GM12891 (cell line): ENCODE data around the gene PTPRG.

Experiments
- DNase-seq: peaks from one replicate; pipeline ENCODE4 v3.0.0; 2011; ENCODE audit warnings: low spot score; ENCODE audit not compliant: insufficient read length
- FAIRE-seq: peaks from 2 replicates; lab custom pipeline; 2011; peaks lifted over from hg19 to GRCh38; lab: Jason Lieb, UNC
- PAX5 ChIP-seq: IDR thresholded peaks from 2 replicates; pipeline ENCODE4 v1.6.1; 2011; ENCODE audit warnings: low read length, moderate library complexity, mild to moderate bottlenecking; ENCODE audit not compliant: insufficient read depth, severe bottlenecking
- POLR2A ChIP-seq: IDR thresholded peaks from 2 replicates; pipeline ENCODE4 v1.6.1; 2011; ENCODE audit warnings: low read depth, low read length, control low read depth
- POLR2AphosphoS5 ChIP-seq: IDR thresholded peaks from 2 replicates; pipeline ENCODE4 v1.6.1; 2011; ENCODE audit warnings: low read depth, low read length, control low read depth
- POU2F2 ChIP-seq: IDR thresholded peaks from 2 replicates; pipeline ENCODE4 v1.6.1; 2011; ENCODE audit warnings: low read depth, mild to moderate bottlenecking, control low read depth, low read length, moderate library complexity
- SPI1 ChIP-seq: IDR thresholded peaks from 2 replicates; pipeline ENCODE4 v1.6.1; 2011; ENCODE audit warnings: low read depth, low read length, control low read depth
- TAF1 ChIP-seq: IDR thresholded peaks from 2 replicates; pipeline ENCODE4 v1.6.1; 2011; ENCODE audit warnings: low read depth, low read length, control low read depth

Gene PTPRG

DNA sequence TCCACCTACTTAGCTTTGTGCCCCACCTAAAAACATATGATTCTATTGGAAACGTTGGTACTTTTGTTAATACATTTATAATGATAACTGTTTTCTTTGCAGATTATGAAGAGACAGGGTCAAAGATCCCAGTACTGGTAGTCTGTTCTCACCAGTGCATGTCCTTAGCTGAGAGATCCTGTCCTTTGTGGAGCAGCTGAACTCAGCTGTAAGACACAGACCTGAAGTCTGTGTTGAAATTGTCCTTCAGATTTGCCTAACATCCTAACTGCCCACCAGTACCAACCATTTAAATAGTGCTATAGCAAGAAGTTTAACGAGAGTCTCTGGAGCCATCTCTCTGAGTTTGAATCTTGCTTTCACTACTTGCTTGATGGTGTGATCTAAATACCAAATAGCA lies 413.3 kb downstream of the PTPRG start:
- DNase-seq (no peak), FAIRE-seq (no peak)
- TF ChIP-seq POU2F2 (no peak), TAF1 (no peak), PAX5 (no peak), SPI1 (no peak), POLR2A (no peak), POLR2AphosphoS5 (no peak)

- no peak for TF ChIP-seq POU2F2
- no peak for TF ChIP-seq POLR2AphosphoS5
- no peak for TF ChIP-seq TAF1
- no peak for TF ChIP-seq POLR2A
- no peak for TF ChIP-seq PAX5
- no peak for TF ChIP-seq SPI1
- no peak for FAIRE-seq
- no peak for DNase-seq
Measured at GRCh38 chr3:61975199-61975598, 413.8 kb downstream of the PTPRG start.

- FAIRE-seq, result no peak
- no peak for DNase-seq
- TF ChIP-seq POLR2AphosphoS5, result no peak
- TF ChIP-seq POU2F2, result no peak
- no peak for TF ChIP-seq TAF1
- no peak for TF ChIP-seq POLR2A
Measured at GRCh38 chr3:61975936-61976335, 414.6 kb downstream of the PTPRG start.

DNA sequence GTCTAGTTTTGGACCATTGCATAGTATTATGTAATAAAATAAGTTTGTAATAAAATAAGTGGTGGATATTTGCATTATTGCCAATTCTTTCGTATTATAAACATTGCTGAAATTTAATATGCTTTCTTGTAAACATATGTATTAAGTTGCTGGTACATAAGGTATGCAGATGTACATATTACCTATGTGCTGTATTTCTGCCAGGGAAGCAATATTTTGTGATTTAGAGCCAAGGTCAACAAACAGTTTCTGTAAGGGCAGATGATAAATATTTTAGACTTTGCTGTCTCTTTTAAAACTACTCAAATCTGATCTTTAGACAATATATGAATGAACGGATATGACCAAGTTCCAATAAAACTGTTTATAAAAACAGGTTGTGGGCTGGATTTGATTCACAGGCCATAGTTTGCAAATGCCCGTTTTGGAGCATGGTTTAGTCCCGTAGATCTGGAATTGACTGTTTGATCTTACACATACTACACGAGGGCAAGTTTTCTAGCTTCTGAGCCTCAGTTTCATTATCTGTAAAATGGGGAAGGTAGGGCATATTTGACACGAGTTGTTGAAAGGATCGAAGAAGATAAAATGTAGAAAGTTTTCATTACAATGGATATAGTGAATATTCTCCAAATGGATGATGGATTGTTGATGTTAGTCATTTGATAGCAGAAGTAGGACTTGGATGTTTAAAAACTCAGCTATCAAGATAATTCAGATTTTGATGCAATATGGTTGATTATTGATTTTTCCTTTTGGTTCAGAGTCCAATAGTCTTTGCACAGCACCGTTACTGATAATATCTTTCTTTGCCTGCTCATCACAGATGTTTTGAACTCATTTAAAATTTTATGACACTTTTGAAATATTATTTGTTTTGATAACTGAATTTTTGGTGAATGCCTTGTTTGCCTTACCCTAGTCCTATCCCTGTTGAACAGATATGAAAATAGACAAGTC lies 417.4 kb downstream of the PTPRG start:
- TF ChIP-seq SPI1 (no peak), PAX5 (no peak), POU2F2 (no peak), POLR2A (no peak), POLR2AphosphoS5 (no peak), TAF1 (no peak)
- DNase-seq, result no peak
- FAIRE-seq, result no peak

DNA sequence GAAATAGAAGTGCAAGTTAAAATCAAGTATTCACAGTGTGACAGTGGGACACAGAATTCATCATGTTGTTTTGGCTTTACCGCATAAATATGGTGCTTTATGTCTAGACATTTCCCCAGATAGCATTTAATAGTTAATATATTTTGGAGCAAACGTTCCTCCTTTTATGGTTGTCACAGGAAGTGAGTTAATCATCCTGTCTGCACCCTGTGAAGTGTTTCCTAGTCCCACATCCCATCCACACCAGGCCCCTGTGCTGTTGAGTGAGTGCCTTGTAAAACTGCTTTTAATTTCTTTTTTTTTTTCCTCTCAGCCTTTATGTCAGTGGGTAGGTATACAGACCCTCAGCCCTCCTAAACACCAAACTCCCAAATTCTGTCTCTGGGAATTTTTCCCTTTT lies 418.3 kb downstream of the PTPRG start:
- FAIRE-seq (no peak), DNase-seq (no peak)
- TF ChIP-seq SPI1 (no peak), PAX5 (no peak), TAF1 (no peak), POLR2AphosphoS5 (no peak), POLR2A (no peak), POU2F2 (no peak)

DNA sequence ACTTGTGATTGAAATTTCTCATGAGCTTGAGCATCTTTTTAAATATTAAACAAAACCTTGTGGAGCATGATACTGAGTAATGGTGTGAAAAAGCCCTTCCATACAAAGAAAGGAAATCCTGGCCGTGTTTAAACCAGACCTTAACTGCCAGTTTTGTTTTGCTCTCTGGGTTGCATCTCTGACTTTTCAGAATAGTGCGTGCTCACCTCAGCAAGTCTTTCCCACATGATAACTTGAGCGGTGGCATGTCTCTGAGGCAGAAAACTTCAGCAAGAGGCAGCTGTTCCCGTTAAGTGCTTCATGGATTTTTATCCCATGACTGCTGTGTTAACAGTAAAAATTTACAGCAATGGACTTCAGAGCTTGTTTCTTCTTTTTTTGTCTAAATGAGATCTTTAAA lies 418.7 kb downstream of the PTPRG start:
- no peak for DNase-seq
- TF ChIP-seq POU2F2, result no peak
- no peak for TF ChIP-seq TAF1
- no peak for TF ChIP-seq POLR2A
- TF ChIP-seq PAX5, result no peak
- no peak for TF ChIP-seq SPI1
- no peak for TF ChIP-seq POLR2AphosphoS5
- no peak for FAIRE-seq

DNA sequence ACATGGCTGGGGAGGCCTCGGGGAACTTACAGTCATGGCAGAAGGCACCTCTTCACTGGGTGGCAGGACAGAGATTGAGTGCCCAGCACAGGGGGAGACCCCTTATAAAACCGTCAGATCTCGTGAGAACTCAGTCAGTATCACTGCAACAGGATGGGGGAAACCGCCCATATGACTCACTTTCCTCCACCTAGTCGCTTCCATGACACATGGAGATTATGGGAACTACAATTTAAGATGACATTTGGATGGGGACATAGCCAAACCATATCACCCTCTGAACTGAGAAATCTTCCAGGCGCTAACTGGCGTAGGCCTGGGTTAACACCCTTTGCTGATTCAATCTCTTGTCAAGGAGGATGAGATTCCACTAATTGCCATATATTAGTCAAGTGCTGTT lies 419.7 kb downstream of the PTPRG start:
- no peak for FAIRE-seq
- DNase-seq, result no peak
- no peak for TF ChIP-seq POU2F2
- no peak for TF ChIP-seq SPI1
- no peak for TF ChIP-seq PAX5

- TF ChIP-seq TAF1 (no peak), POLR2A (no peak), POU2F2 (no peak)
- FAIRE-seq (no peak), DNase-seq (no peak)
Measured at GRCh38 chr3:61983479-61983878, 422.1 kb downstream of the PTPRG start.

DNA sequence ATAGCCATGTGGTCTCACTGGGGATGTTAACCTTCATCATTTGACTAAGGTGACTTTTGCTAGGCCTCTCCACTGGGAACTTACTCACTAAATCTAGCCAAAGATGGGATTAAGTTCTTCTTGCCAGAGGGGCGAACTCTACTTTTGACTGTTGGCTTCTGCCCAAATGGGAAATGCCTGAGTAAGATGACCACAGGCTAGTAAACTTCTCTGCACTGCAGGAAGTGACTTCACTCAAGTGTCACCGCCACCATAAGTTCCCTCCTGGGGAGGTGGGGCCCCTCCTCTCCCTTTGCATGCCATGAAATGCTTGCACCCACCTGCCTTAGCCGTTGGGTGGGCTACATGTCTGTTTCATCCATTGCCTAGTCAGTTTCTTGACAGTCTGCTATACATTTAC lies 423.6 kb downstream of the PTPRG start:
- no peak for DNase-seq
- no peak for FAIRE-seq
- TF ChIP-seq POLR2A, result no peak
- TF ChIP-seq POLR2AphosphoS5, result no peak
- no peak for TF ChIP-seq SPI1
- TF ChIP-seq TAF1, result no peak
- no peak for TF ChIP-seq PAX5
- TF ChIP-seq POU2F2, result no peak

- DNase-seq (no peak), FAIRE-seq (no peak)
- TF ChIP-seq POU2F2 (no peak), PAX5 (no peak), TAF1 (no peak), POLR2AphosphoS5 (no peak), POLR2A (no peak), SPI1 (no peak)
Measured at GRCh38 chr3:61986473-61986872, 425.1 kb downstream of the PTPRG start.
